NCI-H1930 (cell line): ENCODE results near the gene SLC25A22.
A peak's percentile ranks its signal among the peaks of the same experiment; 100 is the strongest.

Experiments
- DNase-seq, 2 experiments: peaks; one replicate each; lab custom pipeline; 2025; lab: John Stamatoyannopoulos, UW

SLC25A22 gene

GRCh38 chr11:803467-803742 is 5.3 kb upstream of the SLC25A22 start:
- DNase-seq = no peak

- DNase-seq = no peak
Measured at GRCh38 chr11:802693-803466, 4.8 kb upstream of the SLC25A22 start.

GRCh38 chr11:802018-802617 is 4.0 kb upstream of the SLC25A22 start:
- no peak for DNase-seq

- DNase-seq = no peak
Measured at GRCh38 chr11:801097-801780, 3.2 kb upstream of the SLC25A22 start.

DNA sequence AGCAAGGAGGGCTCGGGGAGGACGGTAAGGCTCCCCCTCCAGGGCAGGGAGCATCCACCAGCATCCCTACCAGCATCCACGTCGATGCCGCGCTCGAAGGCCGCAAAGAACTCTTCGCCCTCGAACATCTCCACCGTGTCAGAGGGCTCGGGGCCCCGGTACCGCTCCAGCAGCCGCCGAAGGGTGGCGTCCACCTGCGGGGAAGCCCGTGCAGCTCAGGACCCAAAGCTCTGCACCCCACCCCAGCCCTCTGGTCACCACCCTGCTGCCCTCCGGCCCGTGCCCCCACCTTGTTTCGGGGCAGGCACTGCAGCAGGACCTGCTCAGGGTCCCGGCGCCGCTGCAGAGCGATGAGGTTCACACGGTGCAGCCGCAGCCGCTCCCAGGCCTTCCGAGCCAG is 2.4 kb upstream of the SLC25A22 start:
- no peak for DNase-seq

DNA sequence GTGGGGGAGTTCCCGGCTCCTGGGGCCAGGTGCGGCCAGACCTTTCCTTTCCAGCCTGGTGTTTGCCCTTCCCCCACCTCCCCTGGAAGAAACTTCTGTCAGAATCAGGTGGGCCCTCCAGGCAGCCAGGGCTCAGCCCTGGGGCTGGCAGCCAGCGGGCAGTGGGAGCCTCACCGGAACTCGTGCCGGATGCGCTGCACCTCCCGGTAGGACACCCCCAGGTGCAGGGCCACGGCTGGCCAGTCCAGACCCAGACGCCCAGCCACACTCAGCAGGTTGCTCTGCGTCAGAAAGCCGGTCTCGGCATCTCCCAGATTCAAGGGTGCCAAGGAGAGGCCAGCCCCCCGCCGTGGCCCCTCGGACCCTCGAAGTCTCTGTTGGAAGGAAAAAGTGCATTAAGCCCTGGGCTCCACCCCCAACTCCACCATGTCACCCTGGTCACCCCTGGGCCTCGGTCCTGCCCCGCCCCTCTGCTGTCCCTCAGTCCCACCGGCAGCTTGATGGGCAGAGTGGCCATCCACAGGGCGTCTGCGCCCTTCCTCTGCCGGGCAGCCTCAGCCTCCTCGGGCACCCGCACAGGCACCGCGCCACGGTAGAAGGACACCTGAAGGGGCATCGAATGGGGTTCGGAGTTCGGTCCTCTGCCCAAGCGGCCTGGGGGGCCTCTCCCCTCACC is 1.7 kb upstream of the SLC25A22 start:
- DNase-seq = no peak

GRCh38 chr11:797296-798092 is 587 bp downstream of the SLC25A22 start:
- DNase-seq = peak; percentile 44 to 81

DNA sequence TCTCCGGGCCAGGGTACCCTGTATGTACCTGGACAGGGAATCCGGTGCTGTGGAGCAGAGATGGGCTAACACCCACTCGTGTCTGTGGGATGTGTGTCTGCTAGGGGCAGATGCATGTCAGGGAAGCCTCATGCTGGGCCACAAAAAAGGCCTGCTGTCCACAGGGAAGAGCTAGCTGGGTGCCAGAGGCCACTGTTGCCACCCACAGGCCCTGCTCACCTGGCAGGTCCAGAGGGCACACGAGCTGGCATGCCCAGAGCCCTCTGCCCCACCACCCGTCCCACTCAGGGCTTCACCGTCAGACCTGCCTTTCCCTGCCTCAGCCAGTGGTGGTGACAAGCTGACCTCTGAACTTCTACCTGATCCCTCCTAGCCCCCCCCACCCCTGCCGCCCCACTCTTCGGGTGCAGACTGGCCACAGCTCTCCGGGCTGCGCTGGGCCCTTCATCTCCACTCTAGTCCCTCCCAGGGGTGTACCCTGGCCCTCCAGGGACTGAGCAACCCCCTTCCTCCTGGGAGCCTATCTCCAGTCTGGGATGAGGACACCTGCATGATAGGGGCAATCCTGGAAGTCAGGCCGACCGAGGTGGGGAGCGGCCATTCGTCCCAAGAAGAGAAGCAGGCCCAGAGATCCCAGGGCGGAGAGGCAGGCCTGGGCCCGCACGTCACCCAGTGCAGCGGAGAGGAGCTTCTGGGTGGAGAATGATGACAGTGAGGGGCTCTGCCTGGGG is 1.4 kb downstream of the SLC25A22 start:
- no peak for DNase-seq

- DNase-seq = peak in 1 of 2 experiments; percentile 22
Measured at GRCh38 chr11:795634-796564, 2.2 kb downstream of the SLC25A22 start.

GRCh38 chr11:794766-795633 is 3.1 kb downstream of the SLC25A22 start:
- DNase-seq = no peak

- DNase-seq = no peak
Measured at GRCh38 chr11:794013-794765, 3.9 kb downstream of the SLC25A22 start.

DNA sequence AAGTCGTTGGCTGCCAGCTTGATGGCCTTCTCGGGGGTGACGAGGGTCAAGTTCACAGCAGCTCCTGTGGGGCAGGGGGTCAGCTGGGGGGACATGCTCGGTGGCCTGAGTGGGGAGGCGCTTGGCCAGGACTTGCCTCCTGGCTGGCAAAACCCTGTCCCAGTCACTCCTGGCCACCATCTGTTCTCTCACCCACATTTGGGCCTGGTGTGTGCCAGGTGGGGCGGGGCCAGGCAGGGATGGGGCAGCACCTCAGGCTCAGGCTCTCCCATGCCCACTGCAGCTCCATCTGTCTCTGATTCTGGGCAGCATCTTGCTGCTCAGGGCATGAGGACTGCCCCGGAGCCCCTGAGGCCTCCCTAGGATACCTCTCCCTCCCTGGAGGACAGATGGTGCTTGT is 4.5 kb downstream of the SLC25A22 start:
- no peak for DNase-seq

GRCh38 chr11:792873-793272 is 5.2 kb downstream of the SLC25A22 start:
- DNase-seq = no peak

DNA sequence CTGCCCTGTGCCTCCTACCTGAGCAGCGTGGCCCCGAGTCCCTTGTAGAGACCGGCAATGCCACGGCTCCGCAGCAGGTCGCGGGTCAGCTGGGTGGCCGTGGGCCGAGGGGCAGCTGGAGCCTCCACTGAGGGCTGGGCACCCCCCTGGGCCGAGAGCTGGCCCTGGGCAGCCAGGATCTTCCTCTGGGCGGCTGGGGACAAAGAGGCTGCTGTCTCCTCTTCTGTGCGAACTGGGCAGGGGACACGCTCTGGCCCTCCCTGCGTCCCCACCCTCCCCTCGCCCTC is 5.6 kb downstream of the SLC25A22 start:
- no peak for DNase-seq

DNA sequence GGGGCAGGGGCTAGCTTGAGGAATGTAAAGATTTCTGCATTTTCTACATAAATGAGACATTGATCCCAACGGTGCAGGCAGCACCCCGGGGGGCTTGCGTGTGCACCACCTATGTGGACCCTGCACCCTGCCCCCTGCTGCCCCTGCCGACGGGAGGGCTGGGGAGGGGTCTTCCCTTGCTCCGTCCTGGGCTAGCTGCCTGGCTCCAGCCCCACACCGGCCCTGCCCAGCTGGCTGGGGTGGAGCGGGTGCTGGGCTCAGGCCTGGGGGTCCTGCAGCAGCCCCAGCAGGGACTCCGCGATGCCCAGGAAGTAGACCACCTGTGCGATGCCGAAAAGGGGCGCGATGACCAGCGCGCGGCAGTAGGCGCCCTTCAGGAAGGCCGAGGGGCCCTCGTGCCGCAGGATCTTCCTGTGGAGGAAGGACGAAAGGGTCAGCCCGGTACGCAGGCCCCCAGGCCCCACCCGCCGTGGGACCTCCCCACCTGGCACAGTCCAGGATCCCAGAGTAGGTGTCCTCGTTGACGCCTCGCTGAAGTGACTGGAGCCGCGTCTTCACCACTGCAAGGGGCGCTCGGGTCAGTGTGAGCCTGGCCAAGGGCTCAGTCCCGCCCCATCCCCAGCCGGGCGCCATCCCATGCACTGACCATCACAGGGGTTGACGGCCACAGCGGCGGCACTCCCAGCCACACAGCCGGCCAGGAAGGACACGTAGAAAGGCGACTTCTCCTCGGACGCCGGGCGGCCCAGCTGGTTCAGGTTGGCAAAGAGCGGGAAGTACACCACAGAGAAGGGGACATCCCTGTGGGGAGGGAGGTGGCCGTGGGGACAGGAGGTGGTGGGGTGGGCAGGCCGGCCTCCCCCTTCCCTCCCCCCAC is 6.2 kb downstream of the SLC25A22 start:
- DNase-seq = no peak

GRCh38 chr11:790721-791564 is 7.1 kb downstream of the SLC25A22 start:
- DNase-seq = no peak

GRCh38 chr11:789943-790342 is 8.1 kb downstream of the SLC25A22 start, which contains the start of gene CEND1:
Gene CEND1 (minus strand): TSS chr11:790090. CDS start chr11:788576, 1,514 bp downstream.
- DNase-seq = peak; percentile 56 to 85
